GM23338 (cell line): ENCODE results near the gene TCEAL3. TPM values are rescaled to one million over a fixed set of nuclear protein-coding genes. Genes with fewer than 3 reads are reported as not detected.

Experiments used
- ATAC-seq: fragments of 200-7000 bp; cut with Tn5 transposase; 3 replicates; pipeline ENCODE4 v1.9.1; 2020
- DNase-seq: peaks from one replicate; pipeline ENCODE4 v3.0.0-alpha.2; 2015; ENCODE audit warnings: low spot score
- H2AFZ ChIP-seq: fragments of 200-600 bp; sonication (generic); 2 replicates; pipeline ENCODE4 v1.8.0; 2016; ENCODE audit warnings: antibody characterized with exemption, mild to moderate bottlenecking, moderate library complexity
- H3F3A ChIP-seq: fragments of 200-600 bp; sonication (generic); replicated peaks from 2 replicates; pipeline ENCODE4 v1.8.0; 2017; ENCODE audit warnings: antibody characterized with exemption, mixed run types, low read depth
- H3K27ac ChIP-seq: fragments of 200-600 bp; sonication (generic); 2 replicates; pipeline ENCODE4 v1.6.1; 2016; ENCODE audit warnings: low read depth
- H3K27me3 ChIP-seq: fragments of 200-600 bp; sonication (generic); 2 replicates; pipeline ENCODE4 v1.8.0; 2016; ENCODE audit warnings: mild to moderate bottlenecking, mixed run types, moderate library complexity; ENCODE audit not compliant: insufficient read depth
- H3K36me3 ChIP-seq: fragments of 200-600 bp; sonication (generic); 2 replicates; pipeline ENCODE4 v1.8.0; 2016; ENCODE audit warnings: mild to moderate bottlenecking; ENCODE audit not compliant: insufficient read depth
- H3K4me1 ChIP-seq: fragments of 200-600 bp; sonication (generic); 2 replicates; pipeline ENCODE4 v1.8.0; 2016; ENCODE audit warnings: mild to moderate bottlenecking, moderate library complexity; ENCODE audit not compliant: insufficient read depth
- H3K4me2 ChIP-seq: fragments of 200-600 bp; sonication (generic); 2 replicates; pipeline ENCODE4 v1.7.1; 2017; ENCODE audit warnings: mixed run types
- H3K4me3 ChIP-seq: fragments of 200-600 bp; sonication (generic); 2 replicates; pipeline ENCODE4 v1.6.1; 2016; ENCODE audit warnings: mixed run types
- H3K79me2 ChIP-seq: fragments of 200-600 bp; sonication (generic); replicated peaks from 2 replicates; pipeline ENCODE4 v1.8.0; 2017; ENCODE audit warnings: mild to moderate bottlenecking; ENCODE audit not compliant: insufficient read depth
- H3K9me2 ChIP-seq: fragments of 200-600 bp; sonication (generic); 2 replicates; pipeline ENCODE4 v1.8.0; 2017; ENCODE audit not compliant: insufficient read depth
- H4K20me1 ChIP-seq: fragments of 200-600 bp; sonication (generic); replicated peaks from 2 replicates; pipeline ENCODE4 v1.8.0; 2017; ENCODE audit warnings: mild to moderate bottlenecking; ENCODE audit not compliant: insufficient read depth
- H3K27ac Mint-ChIP-seq: 2 replicates; pipeline ENCODE4 v1.8.0; 2020; ENCODE audit warnings: inconsistent platforms, mild to moderate bottlenecking, moderate library complexity, mixed read lengths
- H3K27me3 Mint-ChIP-seq: 3 replicates; pipeline ENCODE4 v1.8.0; 2022; ENCODE audit warnings: low read depth, mild to moderate bottlenecking, moderate library complexity, mixed read lengths, inconsistent platforms; ENCODE audit not compliant: insufficient read depth, poor library complexity
- H3K36me3 Mint-ChIP-seq: 3 replicates; pipeline ENCODE4 v1.8.0; 2021; ENCODE audit warnings: low read depth, mild to moderate bottlenecking, inconsistent platforms, moderate library complexity, mixed read lengths
- H3K4me1 Mint-ChIP-seq: 3 replicates; pipeline ENCODE4 v1.8.0; 2020; ENCODE audit warnings: mild to moderate bottlenecking, inconsistent platforms, mixed read lengths
- H3K4me3 Mint-ChIP-seq: 3 replicates; pipeline ENCODE4 v1.8.0; 2021; ENCODE audit warnings: moderate library complexity, mild to moderate bottlenecking, inconsistent platforms, mixed read lengths
- H3K9me3 Mint-ChIP-seq: 3 replicates; pipeline ENCODE4 v1.8.0; 2020; ENCODE audit warnings: moderate library complexity, mild to moderate bottlenecking, inconsistent platforms, mixed read lengths
- CREB1 ChIP-seq: fragments of 250-450 bp; sonication (Bioruptor Pico); IDR thresholded peaks from 2 replicates; pipeline ENCODE4 v1.5.0; 2020; ENCODE audit warnings: low read depth, mild to moderate bottlenecking, moderate library complexity
- CTCF ChIP-seq, 2 experiments: fragments of 200-600 bp in 1 of 2; sonication (generic) in 1 of 2; conservative IDR thresholded peaks; 2 replicates each; pipeline versions ENCODE4 v1.5.1 to v1.6.1; 2016 to 2017; ENCODE audit warnings: antibody characterized with exemption in 2 of 2, low read depth in 2 of 2, mild to moderate bottlenecking in 2 of 2, moderate library complexity in 1 of 2
- ETS1 ChIP-seq: IDR thresholded peaks from 2 replicates; pipeline ENCODE4 v1.6.1; 2016; ENCODE audit warnings: antibody characterized with exemption
- EZH2phosphoT487 ChIP-seq: fragments of 200-600 bp; sonication (generic); IDR thresholded peaks from one replicate; pipeline ENCODE4 v1.8.1; 2018; ENCODE audit warnings: antibody characterized with exemption; ENCODE audit not compliant: unreplicated experiment
- JUNB ChIP-seq: IDR thresholded peaks from one replicate; pipeline ENCODE4 v1.6.1; 2016; ENCODE audit warnings: antibody characterized with exemption; ENCODE audit not compliant: unreplicated experiment
- NANOG ChIP-seq: IDR thresholded peaks from 2 replicates; pipeline ENCODE4 v1.6.1; 2016; ENCODE audit warnings: antibody characterized with exemption, borderline replicate concordance
- POLR2AphosphoS5 ChIP-seq: IDR thresholded peaks from 2 replicates; pipeline ENCODE4 v1.6.1; 2016; ENCODE audit warnings: antibody characterized with exemption, low read depth
- REST ChIP-seq: IDR thresholded peaks from one replicate; pipeline ENCODE4 v1.6.1; 2018; ENCODE audit warnings: antibody characterized with exemption; ENCODE audit not compliant: unreplicated experiment
- STAT1 ChIP-seq: IDR thresholded peaks from one replicate; pipeline ENCODE4 v1.6.1; 2016; ENCODE audit warnings: antibody characterized with exemption; ENCODE audit not compliant: unreplicated experiment
- long read RNA-seq: library from polyadenylated mRNA; unstranded; transcript quantifications from one replicate; pipeline ENCODE4 v2.0.0, GENCODE V29; 2020; ENCODE audit not compliant: unreplicated experiment
- polyA plus RNA-seq: library from polyadenylated mRNA; unstranded; fragments of >200 nt; fragmentation: Nextera tagmentation; extraction: Ambion mirVana; gene quantifications from 2 replicates; pipeline ENCODE4 v1.2.1, GENCODE V29; 2016
- total RNA-seq: library from RNA; depleted of rRNA; stranded (reverse); fragments of >200 nt; shearing (Covaris generic); gene quantifications from 2 replicates; pipeline ENCODE4 v1.2.3, GENCODE V29; 2014; rRNA removed

Gene TCEAL3
- total RNA-seq (5.0 and 5.2 TPM in 2 replicates), polyA plus RNA-seq (30.6 and 31.1 TPM in 2 replicates)
- long read RNA-seq, transcript TCEAL3-202 (3 exons, 1,113 nt): major isoform, 6 of 10 reads
- long read RNA-seq, partial matches to known transcripts: 0 of 10 reads
- long read RNA-seq, other reads (novel, unspliced or antisense): 0 of 10 reads

DNA sequence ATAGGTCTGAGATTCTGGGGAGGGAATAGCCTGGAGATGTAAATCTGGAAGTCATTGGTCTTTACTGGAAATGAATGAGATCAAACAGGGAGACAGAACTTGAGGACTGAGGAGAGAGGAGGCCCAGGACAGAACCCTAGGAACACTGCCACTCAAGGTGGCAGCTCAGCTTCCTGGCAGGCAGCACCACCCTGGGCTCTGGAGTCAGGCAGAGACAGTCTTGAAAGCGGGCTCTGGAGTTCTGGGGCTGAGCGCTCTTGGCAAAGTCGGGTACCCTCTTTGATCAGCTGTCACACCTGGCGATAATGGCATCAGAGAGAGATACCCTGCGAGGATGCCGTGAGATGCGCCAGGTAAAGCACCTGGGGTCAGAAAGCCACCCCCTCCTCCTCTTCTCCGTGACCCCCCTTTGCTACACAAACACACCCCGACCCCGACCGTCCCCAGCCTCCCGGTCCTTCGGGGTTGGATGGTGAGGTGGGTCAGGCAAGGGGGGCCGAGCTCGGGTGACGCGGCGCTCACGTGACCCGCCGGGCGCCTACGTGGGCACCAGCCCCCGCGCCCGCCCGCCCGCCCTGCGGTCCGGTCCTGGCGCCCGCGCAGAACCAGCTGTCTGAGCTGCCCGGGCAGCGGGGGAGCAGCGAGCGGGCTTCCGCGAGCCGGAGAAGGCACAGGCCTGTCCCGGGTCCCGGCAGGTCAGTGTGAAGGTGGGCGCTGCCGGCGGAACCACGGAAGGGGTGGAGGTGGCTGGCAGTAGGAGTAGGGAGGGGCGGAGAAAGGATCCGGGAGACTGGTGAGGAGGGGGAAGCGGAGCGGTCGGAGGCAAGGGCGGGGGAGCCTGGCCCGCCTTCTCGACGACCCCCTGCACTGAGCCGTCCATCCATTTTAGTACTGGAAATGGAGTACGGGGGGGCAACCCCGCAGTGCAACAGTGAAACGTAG, at the start of gene TCEAL3:
TSS of gene TCEAL3 (plus strand) at position 600 of the 942 bp plus-strand sequence. CDS start 1,102 bp downstream, outside the sequence.
- Histone ChIP-seq H3K4me3 (peak within 1 kb of the TSS; percentile 71), H4K20me1 (no peaks in the 10 kb centered on the region), H3K9me2 (no peaks in the 10 kb centered on the region), H2AFZ (0 out of 2 replicates have a peak within 1 kb of the TSS, but pooled peaks have one; percentile 63), H3K79me2 (no peaks in the 10 kb centered on the region), H3K27ac (no peak within 1 kb of the TSS), H3K27me3 (peaks cover 9% of the 10 kb centered on the region; the same call in 1 of the 2 replicates), H3K36me3 (no peaks in the 10 kb centered on the region), H3K4me2 (peak within 1 kb of the TSS; percentile 77), H3F3A (no peaks in the 10 kb centered on the region), H3K4me1 (0 out of 2 replicates have a peak, but pooled peaks cover 2% of the 10 kb centered on the region)
- H3K27me3 Mint-ChIP-seq: peaks cover 6% of the 10 kb centered on the region
- DNase-seq (peak; percentile 62), ATAC-seq (peak; percentile 85)
- H3K4me1 Mint-ChIP-seq: peaks cover 13% of the 10 kb centered on the region
- TF ChIP-seq POLR2AphosphoS5 (no peak), CREB1 (peak; percentile 76)
- no peaks in the 10 kb centered on the region; the same call in 2 of the 3 replicates for H3K9me3 Mint-ChIP-seq
- peaks cover 6% of the 10 kb centered on the region; the same call in 1 of the 3 replicates for H3K36me3 Mint-ChIP-seq
- H3K27ac Mint-ChIP-seq: peak within 1 kb of the TSS; percentile 80
- peak within 1 kb of the TSS; percentile 86 for H3K4me3 Mint-ChIP-seq

- Histone ChIP-seq H2AFZ (no peak overlapping the region), H3K4me1 (no peaks in the 10 kb centered on the region), H3K4me2 (no peak overlapping the region), H3K27ac (no peak overlapping the region), H3K36me3 (no peaks in the 10 kb centered on the region), H3K4me3 (no peak overlapping the region), H3K9me2 (no peaks in the 10 kb centered on the region), H3K27me3 (no peaks in the 10 kb centered on the region), H3K79me2 (no peaks in the 10 kb centered on the region), H4K20me1 (no peaks in the 10 kb centered on the region), H3F3A (no peaks in the 10 kb centered on the region)
- TF ChIP-seq JUNB (no peak), POLR2AphosphoS5 (no peak), STAT1 (no peak)
- no peaks in the 10 kb centered on the region for H3K9me3 Mint-ChIP-seq
- ATAC-seq (no peak), DNase-seq (no peak)
- H3K27ac Mint-ChIP-seq: no peak overlapping the region
- H3K4me1 Mint-ChIP-seq: no peaks in the 10 kb centered on the region; the same call in 2 of the 3 replicates
- no peaks in the 10 kb centered on the region for H3K36me3 Mint-ChIP-seq
- no peak overlapping the region for H3K4me3 Mint-ChIP-seq
- no peaks in the 10 kb centered on the region for H3K27me3 Mint-ChIP-seq
These were observed 47.5 kb upstream of the TCEAL3 start for GRCh38 chrX:103560256-103560655.

- Histone ChIP-seq H3K27me3 (no peaks in the 10 kb centered on the region), H3K27ac (no peak overlapping the region), H4K20me1 (no peaks in the 10 kb centered on the region), H3K79me2 (no peaks in the 10 kb centered on the region), H2AFZ (no peak overlapping the region), H3K9me2 (no peaks in the 10 kb centered on the region), H3K4me3 (no peak overlapping the region), H3K4me2 (no peak overlapping the region), H3F3A (no peaks in the 10 kb centered on the region), H3K4me1 (no peaks in the 10 kb centered on the region), H3K36me3 (no peaks in the 10 kb centered on the region)
- Mint-ChIP-seq H3K27ac (no peak overlapping the region), H3K4me1 (no peaks in the 10 kb centered on the region), H3K9me3 (no peaks in the 10 kb centered on the region), H3K27me3 (no peaks in the 10 kb centered on the region), H3K36me3 (no peaks in the 10 kb centered on the region), H3K4me3 (no peak overlapping the region)
- ATAC-seq (no peak), DNase-seq (no peak)
- TF ChIP-seq EZH2phosphoT487 (no peak), ETS1 (no peak), CTCF (conservative IDR thresholded peaks at IDR 0.05; ENCODE audit: low read depth in 2 of 2) (no peak), NANOG (no peak), REST (no peak)
These were observed 45.0 kb upstream of the TCEAL3 start for GRCh38 chrX:103562801-103563200.
